GM23338 (cell line): Measurements from ENCODE around the gene FMN1. TPM values are rescaled to one million over a fixed set of nuclear protein-coding genes. Genes with fewer than 3 reads are reported as not detected.

ENCODE experiments used
- ATAC-seq: fragments of 200-7000 bp; cut with Tn5 transposase; 3 replicates; pipeline ENCODE4 v1.9.1; 2020
- DNase-seq: peaks from one replicate; pipeline ENCODE4 v3.0.0-alpha.2; 2015; ENCODE audit warnings: low spot score
- H2AFZ ChIP-seq: fragments of 200-600 bp; sonication (generic); 2 replicates; pipeline ENCODE4 v1.8.0; 2016; ENCODE audit warnings: antibody characterized with exemption, mild to moderate bottlenecking, moderate library complexity
- H3F3A ChIP-seq: fragments of 200-600 bp; sonication (generic); replicated peaks from 2 replicates; pipeline ENCODE4 v1.8.0; 2017; ENCODE audit warnings: antibody characterized with exemption, mixed run types, low read depth
- H3K27ac ChIP-seq: fragments of 200-600 bp; sonication (generic); 2 replicates; pipeline ENCODE4 v1.6.1; 2016; ENCODE audit warnings: low read depth
- H3K27me3 ChIP-seq: fragments of 200-600 bp; sonication (generic); 2 replicates; pipeline ENCODE4 v1.8.0; 2016; ENCODE audit warnings: mild to moderate bottlenecking, mixed run types, moderate library complexity; ENCODE audit not compliant: insufficient read depth
- H3K36me3 ChIP-seq: fragments of 200-600 bp; sonication (generic); 2 replicates; pipeline ENCODE4 v1.8.0; 2016; ENCODE audit warnings: mild to moderate bottlenecking; ENCODE audit not compliant: insufficient read depth
- H3K4me1 ChIP-seq: fragments of 200-600 bp; sonication (generic); 2 replicates; pipeline ENCODE4 v1.8.0; 2016; ENCODE audit warnings: mild to moderate bottlenecking, moderate library complexity; ENCODE audit not compliant: insufficient read depth
- H3K4me2 ChIP-seq: fragments of 200-600 bp; sonication (generic); 2 replicates; pipeline ENCODE4 v1.7.1; 2017; ENCODE audit warnings: mixed run types
- H3K4me3 ChIP-seq: fragments of 200-600 bp; sonication (generic); 2 replicates; pipeline ENCODE4 v1.6.1; 2016; ENCODE audit warnings: mixed run types
- H3K79me2 ChIP-seq: fragments of 200-600 bp; sonication (generic); replicated peaks from 2 replicates; pipeline ENCODE4 v1.8.0; 2017; ENCODE audit warnings: mild to moderate bottlenecking; ENCODE audit not compliant: insufficient read depth
- H3K9me2 ChIP-seq: fragments of 200-600 bp; sonication (generic); 2 replicates; pipeline ENCODE4 v1.8.0; 2017; ENCODE audit not compliant: insufficient read depth
- H4K20me1 ChIP-seq: fragments of 200-600 bp; sonication (generic); replicated peaks from 2 replicates; pipeline ENCODE4 v1.8.0; 2017; ENCODE audit warnings: mild to moderate bottlenecking; ENCODE audit not compliant: insufficient read depth
- H3K27ac Mint-ChIP-seq: 2 replicates; pipeline ENCODE4 v1.8.0; 2020; ENCODE audit warnings: inconsistent platforms, mild to moderate bottlenecking, moderate library complexity, mixed read lengths
- H3K27me3 Mint-ChIP-seq: 3 replicates; pipeline ENCODE4 v1.8.0; 2022; ENCODE audit warnings: low read depth, mild to moderate bottlenecking, moderate library complexity, mixed read lengths, inconsistent platforms; ENCODE audit not compliant: insufficient read depth, poor library complexity
- H3K36me3 Mint-ChIP-seq: 3 replicates; pipeline ENCODE4 v1.8.0; 2021; ENCODE audit warnings: low read depth, mild to moderate bottlenecking, inconsistent platforms, moderate library complexity, mixed read lengths
- H3K4me1 Mint-ChIP-seq: 3 replicates; pipeline ENCODE4 v1.8.0; 2020; ENCODE audit warnings: mild to moderate bottlenecking, inconsistent platforms, mixed read lengths
- H3K4me3 Mint-ChIP-seq: 3 replicates; pipeline ENCODE4 v1.8.0; 2021; ENCODE audit warnings: moderate library complexity, mild to moderate bottlenecking, inconsistent platforms, mixed read lengths
- H3K9me3 Mint-ChIP-seq: 3 replicates; pipeline ENCODE4 v1.8.0; 2020; ENCODE audit warnings: moderate library complexity, mild to moderate bottlenecking, inconsistent platforms, mixed read lengths
- CTCF ChIP-seq, 2 experiments: fragments of 200-600 bp in 1 of 2; sonication (generic) in 1 of 2; conservative IDR thresholded peaks; 2 replicates each; pipeline versions ENCODE4 v1.5.1 to v1.6.1; 2016 to 2017; ENCODE audit warnings: antibody characterized with exemption in 2 of 2, low read depth in 2 of 2, mild to moderate bottlenecking in 2 of 2, moderate library complexity in 1 of 2
- EZH2phosphoT487 ChIP-seq: fragments of 200-600 bp; sonication (generic); IDR thresholded peaks from one replicate; pipeline ENCODE4 v1.8.1; 2018; ENCODE audit warnings: antibody characterized with exemption; ENCODE audit not compliant: unreplicated experiment
- STAT1 ChIP-seq: IDR thresholded peaks from one replicate; pipeline ENCODE4 v1.6.1; 2016; ENCODE audit warnings: antibody characterized with exemption; ENCODE audit not compliant: unreplicated experiment
- ZNF114 ChIP-seq: fragments of 250-450 bp; sonication (Bioruptor Pico); IDR thresholded peaks from 2 replicates; pipeline ENCODE4 v1.5.0; 2020; ENCODE audit warnings: mild to moderate bottlenecking, moderate library complexity
- ZNF331 ChIP-seq: fragments of 250-450 bp; sonication (Bioruptor Pico); IDR thresholded peaks from 2 replicates; pipeline ENCODE4 v1.5.0; 2020; ENCODE audit warnings: low read depth, mild to moderate bottlenecking, moderate library complexity
- ZNF462 ChIP-seq: fragments of 250-450 bp; sonication (Bioruptor Pico); IDR thresholded peaks from 2 replicates; pipeline ENCODE4 v1.5.0; 2020; ENCODE audit warnings: mild to moderate bottlenecking, moderate library complexity
- polyA plus RNA-seq: library from polyadenylated mRNA; unstranded; fragments of >200 nt; fragmentation: Nextera tagmentation; extraction: Ambion mirVana; gene quantifications from 2 replicates; pipeline ENCODE4 v1.2.1, GENCODE V29; 2016
- total RNA-seq: library from RNA; depleted of rRNA; stranded (reverse); fragments of >200 nt; shearing (Covaris generic); gene quantifications from 2 replicates; pipeline ENCODE4 v1.2.3, GENCODE V29; 2014

Gene FMN1
- total and polyA plus RNA-seq, 2 experiments from 2014 or later = 1.2 to 1.6 TPM

- H3K9me2 ChIP-seq = no peaks in the 10 kb centered on the region
- TF ChIP-seq CTCF (conservative IDR thresholded peaks at IDR 0.05; ENCODE audit: low read depth in 2 of 2) (no peak), ZNF114 (CRISPR knock-in tag) (no peak), EZH2phosphoT487 (no peak), ZNF331 (CRISPR knock-in tag) (no peak), ZNF462 (CRISPR knock-in tag) (no peak), STAT1 (no peak)
- H3K27me3 ChIP-seq = no peaks in the 10 kb centered on the region
- no peak overlapping the region for H2AFZ ChIP-seq
- Mint-ChIP-seq H3K4me3 (no peak overlapping the region), H3K27ac (no peak overlapping the region), H3K9me3 (peaks cover 4% of the 10 kb centered on the region; the same call in 2 of the 3 replicates), H3K4me1 (peaks cover 15% of the 10 kb centered on the region; the same call in 2 of the 3 replicates), H3K27me3 (no peaks in the 10 kb centered on the region), H3K36me3 (peaks cover 3% of the 10 kb centered on the region; the same call in 1 of the 3 replicates)
- H3K4me1 ChIP-seq = peaks cover 3% of the 10 kb centered on the region; the same call in 1 of the 2 replicates
- no peak for DNase-seq
- H4K20me1 ChIP-seq = no peaks in the 10 kb centered on the region
- no peaks in the 10 kb centered on the region for H3K79me2 ChIP-seq
- H3K4me2 ChIP-seq = no peak overlapping the region
- no peak for ATAC-seq
- no peak overlapping the region for H3K4me3 ChIP-seq
- H3K27ac ChIP-seq = no peak overlapping the region
- no peaks in the 10 kb centered on the region for H3K36me3 ChIP-seq
- H3F3A ChIP-seq = no peaks in the 10 kb centered on the region
These were observed 450.9 kb downstream of the FMN1 start for GRCh38 chr15:32743411-32744140.
